RWPE1 (cell line): ENCODE measurements around the gene KCNK5.

Experiments
- CTCF ChIA-PET: fragments of 350-600 bp; sonication (Branson Sonifier 250); formaldehyde crosslinking; extraction: SDS; loops from one replicate; lab custom pipeline; 2021; lab: Yijun Ruan, JAX
- POLR2A ChIA-PET: fragments of 400-600 bp; formaldehyde crosslinking; extraction: SDS; loops from one replicate; lab custom pipeline; 2020; ENCODE audit warnings: antibody characterized with exemption; ENCODE audit not compliant: low non-redundant PET; lab: Yijun Ruan, JAX
- DNase-seq: peaks from one replicate; pipeline ENCODE4 v3.0.0; 2012; ENCODE audit warnings: low spot score
- H3K27ac ChIP-seq: fragments of 450-650 bp; 2 replicates; pipeline ENCODE4 v1.5.1; 2017
- TF ChIP-seq, protein P1 (sequence below): fragments of 450-650 bp; conservative IDR thresholded peaks from 2 replicates; pipeline ENCODE4 v1.5.1; 2017; ENCODE audit warnings: low read depth, mild to moderate bottlenecking

Gene KCNK5

DNA sequence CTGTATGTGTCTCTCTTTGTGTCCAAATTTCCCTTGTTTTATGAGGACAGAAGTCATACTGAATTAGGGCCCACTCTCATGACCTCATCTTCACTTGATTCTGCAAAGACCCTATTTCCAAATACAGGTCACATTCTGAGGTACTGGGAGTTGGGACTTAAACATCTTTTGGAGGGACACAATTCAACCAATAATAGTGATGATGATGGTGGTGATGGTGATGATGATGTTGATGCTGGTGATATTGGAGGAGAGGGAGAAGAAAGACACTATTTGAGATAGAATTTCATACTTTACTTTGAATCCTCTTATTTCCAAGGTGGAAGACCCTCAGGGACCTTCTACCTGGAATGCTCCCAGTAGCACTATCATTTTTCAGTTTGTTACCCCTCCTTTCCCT lies 21.2 kb upstream of the KCNK5 start:
- no peak for DNase-seq
- TF ChIP-seq, protein P1, sequence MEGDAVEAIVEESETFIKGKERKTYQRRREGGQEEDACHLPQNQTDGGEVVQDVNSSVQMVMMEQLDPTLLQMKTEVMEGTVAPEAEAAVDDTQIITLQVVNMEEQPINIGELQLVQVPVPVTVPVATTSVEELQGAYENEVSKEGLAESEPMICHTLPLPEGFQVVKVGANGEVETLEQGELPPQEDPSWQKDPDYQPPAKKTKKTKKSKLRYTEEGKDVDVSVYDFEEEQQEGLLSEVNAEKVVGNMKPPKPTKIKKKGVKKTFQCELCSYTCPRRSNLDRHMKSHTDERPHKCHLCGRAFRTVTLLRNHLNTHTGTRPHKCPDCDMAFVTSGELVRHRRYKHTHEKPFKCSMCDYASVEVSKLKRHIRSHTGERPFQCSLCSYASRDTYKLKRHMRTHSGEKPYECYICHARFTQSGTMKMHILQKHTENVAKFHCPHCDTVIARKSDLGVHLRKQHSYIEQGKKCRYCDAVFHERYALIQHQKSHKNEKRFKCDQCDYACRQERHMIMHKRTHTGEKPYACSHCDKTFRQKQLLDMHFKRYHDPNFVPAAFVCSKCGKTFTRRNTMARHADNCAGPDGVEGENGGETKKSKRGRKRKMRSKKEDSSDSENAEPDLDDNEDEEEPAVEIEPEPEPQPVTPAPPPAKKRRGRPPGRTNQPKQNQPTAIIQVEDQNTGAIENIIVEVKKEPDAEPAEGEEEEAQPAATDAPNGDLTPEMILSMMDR: no peak
- no peak overlapping the region for H3K27ac ChIP-seq
- POLR2A ChIA-PET: no interaction called here
- CTCF ChIA-PET: no interaction called here

DNA sequence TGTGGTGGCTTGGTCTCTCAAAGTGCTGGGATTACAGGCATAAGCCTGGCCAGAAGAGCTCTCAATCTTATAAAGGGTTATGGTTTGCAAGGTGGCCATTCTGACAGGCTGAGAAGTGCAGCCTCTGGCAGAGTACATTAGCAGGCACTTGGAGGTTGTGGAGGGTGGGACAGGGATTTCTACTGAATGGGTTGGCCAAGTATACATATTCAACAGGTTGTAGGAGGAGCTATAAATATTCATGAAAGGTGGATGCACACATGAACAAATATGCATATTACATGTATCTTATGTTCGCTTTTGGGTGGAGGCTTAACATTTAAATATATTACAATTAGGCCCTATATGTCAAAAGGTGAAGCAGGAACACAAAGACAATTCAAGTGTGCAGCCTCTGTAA lies 20.0 kb upstream of the KCNK5 start:
- TF ChIP-seq, protein P1: no peak
- POLR2A ChIA-PET: no interaction called here
- CTCF ChIA-PET: no interaction called here
- no peak overlapping the region for H3K27ac ChIP-seq
- DNase-seq: no peak

DNA sequence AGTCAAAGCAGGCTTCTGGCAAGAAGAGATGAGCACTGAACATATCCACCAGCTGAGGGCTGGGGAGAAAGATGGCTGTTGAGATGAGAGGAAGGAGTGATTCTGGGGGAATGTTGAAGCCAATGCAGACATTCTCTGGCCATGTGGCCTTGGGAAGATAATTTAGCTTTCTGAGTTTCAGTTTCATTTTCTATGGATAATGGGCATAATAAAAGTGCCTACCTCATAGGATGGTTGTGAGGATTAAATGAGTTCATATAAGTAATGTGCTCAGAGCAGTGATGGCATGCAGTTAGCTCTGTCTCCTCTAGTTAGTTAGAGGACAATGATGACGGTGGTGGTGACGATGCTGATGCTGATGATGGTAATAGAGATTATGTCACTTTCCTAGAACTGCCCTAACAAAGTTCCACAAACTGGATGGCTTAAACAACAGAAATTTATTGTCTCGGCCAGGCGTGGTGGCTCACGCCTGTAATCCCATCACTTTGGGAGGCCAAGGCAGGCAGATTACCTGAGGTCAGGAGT lies 18.5 kb upstream of the KCNK5 start:
- no peak for DNase-seq
- no peak overlapping the region for H3K27ac ChIP-seq
- TF ChIP-seq, protein P1: no peak
- ChIA-PET POLR2A (no interaction called here), CTCF (no interaction called here)

DNA sequence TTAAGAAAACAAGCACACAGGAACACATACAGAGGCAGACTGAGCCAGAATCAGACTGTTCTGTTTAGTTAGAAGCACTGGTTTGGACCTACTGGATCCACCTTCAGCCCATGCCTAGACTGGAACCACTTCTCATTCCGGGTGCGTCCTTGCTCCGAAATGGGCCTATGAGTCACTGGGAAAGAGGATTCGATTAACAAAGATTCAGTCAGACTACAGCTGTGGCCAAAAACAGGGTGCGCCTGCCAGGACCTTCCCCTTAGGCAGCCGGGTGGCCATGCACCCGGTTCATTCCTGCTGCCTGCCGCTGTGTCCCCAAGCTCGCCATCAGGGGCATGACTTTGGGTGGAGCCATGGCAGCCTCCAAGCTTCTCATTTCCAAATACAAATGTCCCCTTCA lies 14.5 kb upstream of the KCNK5 start:
- TF ChIP-seq, protein P1: no peak
- no peak for DNase-seq
- CTCF ChIA-PET: interaction anchor here (0.7 kb wide), 1 partner anchor 81 kb away, joined by 3 read pairs; no protein-coding TSS in a partner anchor
- no peak overlapping the region for H3K27ac ChIP-seq
- POLR2A ChIA-PET: no interaction called here

DNA sequence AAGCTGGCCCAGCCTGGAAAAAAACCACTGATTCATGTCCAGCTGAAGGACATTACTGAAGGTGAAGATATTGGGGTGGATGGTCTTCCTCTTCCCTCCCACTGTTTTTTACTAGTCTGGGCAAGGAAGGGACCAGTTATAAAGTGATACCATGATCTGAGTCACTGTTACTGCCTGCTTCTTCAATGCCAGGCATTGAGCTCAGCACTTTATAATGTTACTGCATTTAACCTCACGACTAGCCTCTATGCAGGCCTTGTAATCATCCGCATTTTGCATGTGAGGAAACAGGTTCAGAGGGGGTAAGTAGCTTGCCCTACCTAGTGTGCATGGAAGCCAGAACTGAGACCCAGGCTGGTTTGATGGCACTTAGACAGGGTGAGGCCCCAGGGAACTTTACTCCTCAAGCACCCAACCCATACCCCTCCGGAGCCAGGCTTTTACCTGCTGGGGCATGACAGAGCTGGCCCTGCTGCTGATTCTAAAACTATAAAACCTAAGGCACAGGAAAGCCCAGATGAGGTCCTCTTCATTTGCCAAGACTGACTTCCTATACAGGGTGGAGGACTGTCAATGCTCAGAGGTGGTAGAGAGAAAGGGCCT lies 11.0 kb upstream of the KCNK5 start:
- ChIA-PET POLR2A (no interaction called here), CTCF (interaction anchor here (0.7 to 0.9 kb wide), 2 partner anchors 52 to 200 kb away, joined by 3 to 4 read pairs; no protein-coding TSS in a partner anchor)
- TF ChIP-seq, protein P1: no peak
- peak overlapping the region; percentile 68 for H3K27ac ChIP-seq
- DNase-seq: no peak

DNA sequence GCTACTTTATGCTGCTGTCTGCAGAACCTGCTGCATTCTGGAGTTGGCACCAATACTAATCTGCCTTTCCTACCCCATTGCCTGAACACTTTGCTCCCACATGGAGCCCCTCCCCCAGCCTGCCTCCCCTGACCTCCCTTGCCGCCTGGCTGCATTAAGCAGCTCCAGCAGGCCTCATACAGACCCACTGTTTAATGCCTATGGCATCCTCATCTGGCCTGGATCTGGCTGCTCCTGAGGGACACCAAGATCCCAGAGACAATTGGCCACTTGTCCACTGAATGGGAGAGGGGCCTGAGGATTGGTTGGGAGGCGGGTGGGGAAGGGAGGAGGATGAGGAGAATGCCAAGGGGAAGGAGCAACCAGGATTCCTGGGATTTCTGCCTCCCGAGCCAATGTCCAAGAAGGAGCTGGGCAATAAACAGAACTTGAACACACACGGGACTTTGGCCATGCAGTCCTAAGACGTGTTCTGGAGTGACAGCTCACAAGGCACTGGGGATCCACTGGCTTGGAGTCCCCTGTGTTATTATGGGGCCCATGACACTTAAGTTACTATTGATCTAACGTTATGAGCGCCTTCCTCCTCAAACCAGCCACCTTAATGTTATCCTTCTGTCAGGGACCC lies 10.4 kb upstream of the KCNK5 start:
- H3K27ac ChIP-seq: peak overlapping the region; percentile 68
- ChIA-PET CTCF (no interaction called here), POLR2A (no interaction called here)
- DNase-seq: no peak
- TF ChIP-seq, protein P1: no peak
